Measurements from ENCODE around the gene KIF16B.
"Not testable (repeated sequence)": the region's sequence is repeated elsewhere in the genome, so short reads cannot be mapped to it uniquely, and the experiment has no call there.

KIF16B gene

GRCh38 chr20:16588241-16588640 lies 15.0 kb upstream of the KIF16B start:
- no peak for DNase-seq

GRCh38 chr20:16587066-16587465 lies 13.8 kb upstream of the KIF16B start:
- no peak for DNase-seq

GRCh38 chr20:16583474-16583873 lies 10.2 kb upstream of the KIF16B start:
- DNase-seq: no peak

GRCh38 chr20:16581241-16581640 lies 8.0 kb upstream of the KIF16B start:
- no peak for DNase-seq

GRCh38 chr20:16580620-16581019 lies 7.4 kb upstream of the KIF16B start:
- no peak for DNase-seq

- no peak for DNase-seq
Observed at GRCh38 chr20:16580147-16580546, 6.9 kb upstream of the KIF16B start.

GRCh38 chr20:16576219-16576618 lies 3.0 kb upstream of the KIF16B start:
- no peak for DNase-seq

- DNase-seq: no peak
Observed at GRCh38 chr20:16575390-16576140, 2.3 kb upstream of the KIF16B start.

GRCh38 chr20:16574656-16575355 lies 1.6 kb upstream of the KIF16B start:
- DNase-seq: no peak

GRCh38 chr20:16571333-16571732 lies 1.9 kb downstream of the KIF16B start:
- DNase-seq: no peak

GRCh38 chr20:16569246-16570153 lies 3.7 kb downstream of the KIF16B start:
- no peak for DNase-seq

GRCh38 chr20:16566080-16566479 lies 7.2 kb downstream of the KIF16B start:
- DNase-seq: no peak

GRCh38 chr20:16564079-16564478 lies 9.2 kb downstream of the KIF16B start:
- not testable (repeated sequence) for DNase-seq

- no peak for DNase-seq
Observed at GRCh38 chr20:16563066-16563806, 10.0 kb downstream of the KIF16B start.

GRCh38 chr20:16562259-16562658 lies 11.0 kb downstream of the KIF16B start:
- DNase-seq: no peak

- DNase-seq: no peak
Observed at GRCh38 chr20:16560661-16561060, 12.6 kb downstream of the KIF16B start.

- DNase-seq: no peak
Observed at GRCh38 chr20:16560216-16560615, 13.0 kb downstream of the KIF16B start.

GRCh38 chr20:16556301-16556700 lies 16.9 kb downstream of the KIF16B start:
- DNase-seq: no peak

GRCh38 chr20:16555754-16556153 lies 17.5 kb downstream of the KIF16B start:
- DNase-seq: no peak

- no peak for DNase-seq
Observed at GRCh38 chr20:16554766-16555543, 18.3 kb downstream of the KIF16B start.

GRCh38 chr20:16553684-16554083 lies 19.6 kb downstream of the KIF16B start:
- no peak for DNase-seq

GRCh38 chr20:16553101-16553500 lies 20.1 kb downstream of the KIF16B start:
- DNase-seq: no peak
